GM12801 (cell line): ENCODE data around the gene HCFC1R1.

Experiments used
- CTCF ChIP-seq: IDR thresholded peaks from one replicate; pipeline ENCODE4 v1.5.1; 2011; ENCODE audit warnings: control low read depth; ENCODE audit not compliant: insufficient read length; ENCODE audit errors: extremely low read depth

The HCFC1R1 gene

DNA sequence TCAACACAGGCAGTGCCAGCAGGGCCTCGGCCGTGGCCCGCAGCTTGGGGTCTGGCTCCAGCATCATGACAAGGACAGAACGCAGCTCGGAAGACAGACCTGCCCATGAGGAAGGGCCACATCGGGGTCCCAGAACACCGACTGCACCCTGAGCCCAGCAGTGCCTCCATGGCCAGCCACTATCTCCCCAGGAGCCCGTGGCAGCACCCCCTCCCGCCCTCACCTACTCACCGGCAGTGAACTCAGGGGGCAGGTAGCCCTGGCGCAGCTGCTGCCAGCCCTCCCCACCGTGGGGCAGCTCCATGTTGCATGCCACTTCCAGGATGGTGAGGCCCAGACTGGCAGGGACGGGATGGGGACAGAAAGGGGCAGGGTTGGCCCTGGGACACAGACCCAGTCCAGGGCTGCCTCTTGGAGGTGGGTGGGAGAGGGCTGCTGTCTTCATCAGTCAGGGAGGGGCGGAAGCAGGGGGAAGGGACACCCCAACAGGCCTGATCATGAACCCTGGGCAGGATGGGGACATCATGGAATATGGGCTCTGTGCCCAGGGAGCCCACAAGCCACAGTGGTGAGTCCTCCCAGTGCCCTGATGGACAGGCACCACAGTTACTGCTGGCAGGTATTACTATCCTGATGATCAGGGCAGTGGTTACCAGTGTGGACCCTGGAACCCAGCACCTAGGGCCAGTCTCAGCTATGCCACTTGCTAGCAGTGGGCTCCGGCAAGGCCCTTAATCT is 49.3 kb downstream of the HCFC1R1 start:
- no peak for TF ChIP-seq CTCF

DNA sequence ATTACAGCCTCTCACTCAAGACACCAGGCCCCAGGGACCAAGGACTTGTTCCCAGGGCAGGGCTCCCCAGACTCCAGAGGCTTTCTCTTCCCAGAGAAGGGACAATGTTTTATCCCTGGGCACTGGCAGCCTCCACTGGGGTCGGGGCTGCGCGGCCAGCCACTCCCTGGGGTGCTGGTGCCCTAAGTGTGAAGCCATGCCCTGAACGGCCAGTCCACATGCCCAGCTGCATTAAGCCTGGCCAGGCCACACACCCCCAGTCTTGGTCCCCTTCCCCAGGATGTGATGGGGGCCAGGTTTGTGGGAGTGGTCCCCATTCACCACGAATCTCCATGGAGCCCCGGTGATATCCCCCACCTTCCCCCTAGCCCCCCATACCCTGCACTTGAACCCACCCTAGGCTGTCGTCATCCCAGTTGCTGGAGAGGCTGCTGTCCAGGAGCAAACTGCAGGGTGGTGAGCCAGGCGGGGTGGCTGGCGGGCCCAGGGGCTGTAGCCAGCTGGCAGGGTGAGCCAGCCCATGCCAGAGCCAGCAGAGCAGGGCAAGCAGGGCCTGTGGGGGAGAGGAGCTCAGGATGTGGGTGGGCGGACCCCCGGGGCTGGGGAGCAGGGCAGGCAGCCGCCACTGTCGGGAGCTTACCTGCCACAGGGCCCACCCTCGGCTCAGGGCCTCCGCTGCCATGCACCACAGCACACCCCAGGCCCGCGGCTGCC is 50.0 kb downstream of the HCFC1R1 start:
- no peak for TF ChIP-seq CTCF

GRCh38 chr16:2973093-2973492 is 50.6 kb downstream of the HCFC1R1 start:
- TF ChIP-seq CTCF: no peak
